Fibroblast of mammary gland (primary cell): ENCODE measurements around the gene IST1.
"Not testable (repeated sequence)": the region's sequence is repeated elsewhere in the genome, so short reads cannot be mapped to it uniquely, and the experiment has no call there.

Experiments used
- DNase-seq: peaks from one replicate; pipeline ENCODE4 v3.0.0-alpha.2; 2010; ENCODE audit warnings: low read depth
- H3K4me3 ChIP-seq: 2 replicates; pipeline ENCODE4 v1.5.1; 2011; ENCODE audit warnings: low read depth, mild to moderate bottlenecking, low read length, moderate library complexity; ENCODE audit not compliant: control insufficient read depth
- CTCF ChIP-seq: conservative IDR thresholded peaks from 2 replicates; pipeline ENCODE4 v1.5.1; 2011; ENCODE audit warnings: low read depth, low read length, inconsistent platforms; ENCODE audit not compliant: control insufficient read depth, insufficient read depth

Gene IST1

GRCh38 chr16:71863995-71864394, 31.3 kb upstream of the IST1 start:
- DNase-seq, result no peak
- TF ChIP-seq CTCF, result no peak
- no peak overlapping the region for H3K4me3 ChIP-seq

- H3K4me3 ChIP-seq, result no peak overlapping the region
- no peak for DNase-seq
- TF ChIP-seq CTCF, result no peak
Measured at GRCh38 chr16:71865173-71865863, 30.0 kb upstream of the IST1 start.

- not testable (repeated sequence) for H3K4me3 ChIP-seq, DNase-seq
Measured at GRCh38 chr16:71867175-71867574, 28.2 kb upstream of the IST1 start.

- H3K4me3 ChIP-seq, result no peak overlapping the region
- DNase-seq, result no peak
- no peak for TF ChIP-seq CTCF
Measured at GRCh38 chr16:71867939-71868338, 27.4 kb upstream of the IST1 start.

- TF ChIP-seq CTCF, result no peak
- no peak overlapping the region for H3K4me3 ChIP-seq
Measured at GRCh38 chr16:71869089-71869488, 26.2 kb upstream of the IST1 start.

GRCh38 chr16:71870818-71871217, 24.5 kb upstream of the IST1 start:
- DNase-seq, result no peak
- no peak for TF ChIP-seq CTCF
- no peak overlapping the region for H3K4me3 ChIP-seq

More at GRCh38 chr16:71869089-71869488, 26.2 kb upstream of the IST1 start:
- DNase-seq, result no peak

- no peak overlapping the region for H3K4me3 ChIP-seq
- no peak for TF ChIP-seq CTCF
- no peak for DNase-seq
Measured at GRCh38 chr16:71873199-71873598, 22.1 kb upstream of the IST1 start.
